ENCODE measurements around the gene SEMA6A.

- TF ChIP-seq POLR2A (IDR thresholded peaks at IDR 0.05; ENCODE audit: low read length) (no peak), GATA1 (IDR thresholded peaks at IDR 0.05; ENCODE audit: low read depth, low read length) (no peak)
Observed at GRCh38 chr5:116488356-116489041, 86.1 kb downstream of the SEMA6A start.
